Epithelial cell of proximal tubule (primary cell): ENCODE results near the gene UQCRC1. TPM values are rescaled to one million over a fixed set of nuclear protein-coding genes. Genes with fewer than 3 reads are reported as not detected.

Experiments used
- DNase-seq: peaks from one replicate; pipeline ENCODE4 v3.0.0-alpha.2; 2011; ENCODE audit warnings: low read depth
- H3K4me3 ChIP-seq: 2 replicates; pipeline ENCODE4 v1.5.1; 2011; ENCODE audit warnings: low read depth, mild to moderate bottlenecking, low read length
- total RNA-seq: library from RNA; depleted of rRNA; stranded (reverse); fragments of >200 nt; gene quantifications from 2 replicates; pipeline ENCODE4 v1.2.3, GENCODE V29; 2015
- TF ChIP-seq, protein P1 (sequence below): conservative IDR thresholded peaks from 2 replicates; pipeline ENCODE4 v1.5.1; 2012; ENCODE audit warnings: low read depth, mild to moderate bottlenecking, low read length

Gene UQCRC1
- total RNA-seq, 1 donor from 2014 or later = 348 TPM

DNA sequence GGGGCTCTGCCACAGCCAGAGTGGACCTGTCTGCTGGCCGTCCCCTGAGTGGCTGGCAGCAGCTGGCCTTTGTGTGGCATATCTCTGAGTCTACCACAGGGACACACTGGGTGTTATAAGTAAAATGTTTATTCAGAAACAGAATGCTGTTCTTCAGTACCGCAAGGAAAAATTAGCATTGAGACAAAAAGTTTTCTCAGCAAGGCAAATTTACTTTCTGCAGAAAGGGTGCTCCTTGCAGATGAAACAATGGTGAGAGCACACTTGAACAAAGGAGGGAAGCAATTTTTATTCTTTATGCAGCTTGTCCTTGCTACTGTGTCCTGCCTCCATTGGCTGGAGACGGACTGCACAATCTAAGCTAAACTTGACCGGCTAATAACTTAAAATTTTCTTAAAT is 8.1 kb upstream of the UQCRC1 start:
- DNase-seq = no peak
- TF ChIP-seq, protein P1, sequence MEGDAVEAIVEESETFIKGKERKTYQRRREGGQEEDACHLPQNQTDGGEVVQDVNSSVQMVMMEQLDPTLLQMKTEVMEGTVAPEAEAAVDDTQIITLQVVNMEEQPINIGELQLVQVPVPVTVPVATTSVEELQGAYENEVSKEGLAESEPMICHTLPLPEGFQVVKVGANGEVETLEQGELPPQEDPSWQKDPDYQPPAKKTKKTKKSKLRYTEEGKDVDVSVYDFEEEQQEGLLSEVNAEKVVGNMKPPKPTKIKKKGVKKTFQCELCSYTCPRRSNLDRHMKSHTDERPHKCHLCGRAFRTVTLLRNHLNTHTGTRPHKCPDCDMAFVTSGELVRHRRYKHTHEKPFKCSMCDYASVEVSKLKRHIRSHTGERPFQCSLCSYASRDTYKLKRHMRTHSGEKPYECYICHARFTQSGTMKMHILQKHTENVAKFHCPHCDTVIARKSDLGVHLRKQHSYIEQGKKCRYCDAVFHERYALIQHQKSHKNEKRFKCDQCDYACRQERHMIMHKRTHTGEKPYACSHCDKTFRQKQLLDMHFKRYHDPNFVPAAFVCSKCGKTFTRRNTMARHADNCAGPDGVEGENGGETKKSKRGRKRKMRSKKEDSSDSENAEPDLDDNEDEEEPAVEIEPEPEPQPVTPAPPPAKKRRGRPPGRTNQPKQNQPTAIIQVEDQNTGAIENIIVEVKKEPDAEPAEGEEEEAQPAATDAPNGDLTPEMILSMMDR = no peak
- no peak overlapping the region for H3K4me3 ChIP-seq

DNA sequence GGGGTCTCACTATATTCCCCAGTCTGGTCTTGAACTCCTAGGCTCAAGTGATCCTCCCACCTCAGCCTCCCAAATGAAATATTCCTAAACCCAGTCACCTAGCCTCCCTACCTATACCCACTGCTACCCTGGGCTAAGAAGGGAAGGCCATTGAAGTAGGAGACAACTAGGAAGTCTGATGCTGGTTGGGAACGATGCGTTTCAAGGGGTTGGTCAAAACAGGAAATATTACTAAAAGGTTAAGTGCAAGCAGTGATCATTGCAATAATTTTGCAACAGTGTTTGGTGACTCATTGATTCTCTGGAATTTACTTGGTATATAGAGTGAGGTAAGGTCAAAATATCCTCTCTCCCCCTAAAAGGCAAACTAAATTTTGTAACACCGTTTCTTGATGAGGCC is 4.6 kb upstream of the UQCRC1 start:
- TF ChIP-seq, protein P1 = no peak
- DNase-seq = no peak
- H3K4me3 ChIP-seq = no peak overlapping the region

DNA sequence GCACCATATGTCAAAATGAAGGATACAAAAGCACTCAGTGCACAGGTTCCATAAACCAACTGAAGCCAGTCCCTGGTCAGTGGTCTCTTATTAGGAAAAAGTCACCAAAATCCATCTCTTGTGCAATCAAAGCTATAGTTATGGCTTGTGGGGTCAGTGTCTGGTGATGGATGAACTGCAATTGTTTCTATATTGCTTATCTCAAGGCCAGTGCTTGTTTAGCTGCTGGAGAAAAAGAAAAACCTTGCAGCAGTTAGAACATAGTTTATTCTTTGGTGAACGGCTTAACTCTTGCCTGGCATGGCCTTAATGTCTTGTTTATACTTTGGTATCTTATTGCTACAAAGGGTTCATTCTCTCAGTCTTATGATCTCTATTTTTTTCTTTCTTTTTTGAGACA is 2.9 kb upstream of the UQCRC1 start:
- no peak overlapping the region for H3K4me3 ChIP-seq
- TF ChIP-seq, protein P1 = no peak
- no peak for DNase-seq

DNA sequence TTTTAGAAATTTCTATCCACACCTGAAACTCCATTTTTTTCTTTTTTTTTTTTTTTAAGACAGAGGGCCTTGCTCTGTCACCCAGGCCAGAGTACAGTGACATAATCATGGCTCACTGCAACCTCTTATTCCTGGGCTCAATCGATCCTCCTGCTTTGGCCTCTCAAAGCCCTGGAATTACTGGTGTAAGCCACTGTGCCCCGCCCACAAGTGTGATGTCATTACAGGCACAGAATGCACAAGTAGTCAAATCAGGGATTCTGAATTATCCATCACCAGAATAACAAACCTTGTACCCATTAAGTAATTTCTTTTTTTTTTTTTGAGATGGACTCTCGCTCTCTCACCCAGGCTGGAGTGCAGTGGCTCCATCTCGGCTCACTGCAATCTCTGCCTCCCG is 1.9 kb downstream of the UQCRC1 start:
- no peak overlapping the region for H3K4me3 ChIP-seq
- DNase-seq = no peak
- TF ChIP-seq, protein P1 = no peak

DNA sequence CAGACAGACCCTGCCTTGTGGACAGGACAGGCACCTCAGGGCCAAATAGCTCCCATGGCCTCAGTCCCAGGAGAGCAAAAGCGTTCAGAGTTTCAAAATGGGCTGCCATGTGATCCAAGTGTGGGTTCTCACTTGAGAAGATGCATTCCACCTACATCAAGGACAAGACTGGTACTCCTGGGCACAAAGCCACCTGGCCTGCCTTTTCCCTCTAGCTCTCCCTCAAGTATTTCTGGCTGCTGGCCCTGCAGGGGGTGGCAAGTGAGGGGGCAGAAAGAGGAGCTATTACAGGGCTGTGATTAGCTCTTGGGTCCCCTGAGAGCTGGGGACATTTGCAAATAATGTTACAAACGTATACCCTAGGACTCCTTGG is 7.8 kb downstream of the UQCRC1 start:
- H3K4me3 ChIP-seq = no peak overlapping the region
- TF ChIP-seq, protein P1 = no peak
- DNase-seq = no peak

DNA sequence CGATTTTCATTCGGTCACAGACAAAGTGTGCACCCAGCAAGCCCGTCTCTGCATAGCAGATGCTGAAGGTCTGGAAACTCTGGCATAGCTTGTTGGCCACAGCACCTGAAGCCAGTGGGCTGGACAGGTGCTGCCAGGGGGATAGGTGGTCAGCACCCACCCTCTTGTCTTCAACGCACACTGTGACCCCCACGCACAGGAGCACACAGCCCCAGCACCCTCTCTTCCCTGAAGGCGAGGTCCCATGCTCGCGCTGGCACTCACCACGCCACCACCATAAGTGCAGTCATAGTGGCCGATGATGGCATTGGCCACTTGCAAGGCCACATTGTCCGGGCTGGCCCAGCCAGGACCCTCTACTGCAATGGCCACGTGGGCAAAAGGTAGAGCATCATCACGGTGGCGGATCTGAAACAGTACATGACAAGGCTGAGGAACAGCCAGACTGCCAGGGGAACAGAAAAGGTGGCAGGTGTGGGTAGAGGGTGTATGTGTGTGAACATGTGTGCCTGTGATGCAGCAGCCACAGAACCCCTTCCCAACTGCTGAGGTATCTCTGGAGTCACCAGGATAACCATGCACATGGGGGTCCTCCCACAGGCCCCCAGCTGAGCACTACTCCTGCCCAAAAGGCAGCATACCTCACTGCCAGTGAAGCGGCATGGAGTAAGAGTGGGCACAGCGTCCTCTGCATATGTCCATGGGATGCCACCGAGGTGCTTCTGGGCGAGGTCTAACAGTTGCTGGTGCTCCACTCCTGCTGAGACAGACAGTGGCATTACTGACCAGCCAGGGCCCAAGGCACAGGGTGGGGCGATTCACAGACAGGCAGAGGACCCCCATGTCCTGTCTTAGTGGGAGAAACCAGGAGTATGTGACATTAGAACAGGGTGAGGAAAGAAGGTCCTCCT is 8.5 kb downstream of the UQCRC1 start:
- TF ChIP-seq, protein P1 = no peak
- no peak overlapping the region for H3K4me3 ChIP-seq
- no peak for DNase-seq
